ENCODE measurements around the gene SEMA3A. TPM values are rescaled to one million over a fixed set of nuclear protein-coding genes. Genes with fewer than 3 reads are reported as not detected.
A peak's percentile ranks its signal among the peaks of the same experiment; 100 is the strongest.

SEMA3A gene
- total RNA-seq, 1 donor from 2014 or later, result 134 TPM

- H3K27me3 ChIP-seq, result no peaks in the 10 kb centered on the region
- no peak overlapping the region for H2AFZ ChIP-seq (replicated peaks)
- no peaks in the 10 kb centered on the region for H3K27me3 Mint-ChIP-seq (ENCODE audit: insufficient read depth, low read depth)
- H3K36me3 Mint-ChIP-seq, result no peaks in the 10 kb centered on the region
- no peaks in the 10 kb centered on the region for H3K4me1 ChIP-seq
- H3K27ac ChIP-seq, result no peak overlapping the region
- no peak for DNase-seq (ENCODE audit: low spot score)
- H3K9ac ChIP-seq, result no peak overlapping the region
- H3K4me3 Mint-ChIP-seq, result no peak overlapping the region
- H3K4me1 Mint-ChIP-seq, result peaks cover 2% of the 10 kb centered on the region
- H3K79me2 ChIP-seq (ENCODE audit: low read depth), result no peaks in the 10 kb centered on the region
- no peak overlapping the region for H3K27ac Mint-ChIP-seq
- no peak overlapping the region for H3K4me3 ChIP-seq
- H3F3A ChIP-seq (ENCODE audit: low read depth), result no peaks in the 10 kb centered on the region
- H3K9me3 Mint-ChIP-seq, result no peaks in the 10 kb centered on the region
- H3K4me2 ChIP-seq, result no peak overlapping the region
- TF ChIP-seq EZH2 (IDR thresholded peaks at IDR 0.05) (no peak), CTCF (IDR thresholded peaks at IDR 0.05) (no peak), EZH2phosphoT487 (IDR thresholded peaks at IDR 0.05) (no peak)
- H3K36me3 ChIP-seq, result no peaks in the 10 kb centered on the region
- H3K9me3 ChIP-seq (ENCODE audit: low read depth), result no peaks in the 10 kb centered on the region
- no peaks in the 10 kb centered on the region for H4K20me1 ChIP-seq (ENCODE audit: low read depth)
Observed at GRCh38 chr7:83925860-83926259, 268.7 kb downstream of the SEMA3A start.

- H3F3A ChIP-seq (ENCODE audit: low read depth), result no peaks in the 10 kb centered on the region
- no peak overlapping the region for H3K4me3 Mint-ChIP-seq
- no peak overlapping the region for H3K4me2 ChIP-seq
- peak overlapping the region; percentile 75 for H2AFZ ChIP-seq (replicated peaks)
- H3K9me3 ChIP-seq (ENCODE audit: low read depth), result no peaks in the 10 kb centered on the region
- no peaks in the 10 kb centered on the region for H3K27me3 ChIP-seq
- H4K20me1 ChIP-seq (ENCODE audit: low read depth), result no peaks in the 10 kb centered on the region
- H3K9me3 Mint-ChIP-seq, result no peaks in the 10 kb centered on the region
- no peaks in the 10 kb centered on the region for H3K36me3 ChIP-seq
- peaks cover 2% of the 10 kb centered on the region for H3K4me1 Mint-ChIP-seq
- H3K9ac ChIP-seq, result no peak overlapping the region
- no peak for DNase-seq (ENCODE audit: low spot score)
- no peak overlapping the region for H3K4me3 ChIP-seq
- no peaks in the 10 kb centered on the region for H3K36me3 Mint-ChIP-seq
- no peaks in the 10 kb centered on the region for H3K27me3 Mint-ChIP-seq (ENCODE audit: insufficient read depth, low read depth)
- TF ChIP-seq CTCF (IDR thresholded peaks at IDR 0.05), result no peak
- TF ChIP-seq EZH2 (IDR thresholded peaks at IDR 0.05), result no peak
- no peak for TF ChIP-seq EZH2phosphoT487 (IDR thresholded peaks at IDR 0.05)
- no peaks in the 10 kb centered on the region for H3K4me1 ChIP-seq
- no peak overlapping the region for H3K27ac ChIP-seq
- no peaks in the 10 kb centered on the region for H3K79me2 ChIP-seq (ENCODE audit: low read depth)
- no peak overlapping the region for H3K27ac Mint-ChIP-seq
Observed at GRCh38 chr7:83921941-83922607, 272.5 kb downstream of the SEMA3A start.

- Histone ChIP-seq H3K4me2 (no peak overlapping the region), H3K27me3 (no peaks in the 10 kb centered on the region), H3K9ac (no peak overlapping the region), H3K9me3 (ENCODE audit: low read depth) (no peaks in the 10 kb centered on the region), H3K27ac (no peak overlapping the region), H2AFZ (replicated peaks) (no peak overlapping the region), H3K4me3 (no peak overlapping the region), H4K20me1 (ENCODE audit: low read depth) (no peaks in the 10 kb centered on the region), H3K4me1 (no peaks in the 10 kb centered on the region), H3K36me3 (no peaks in the 10 kb centered on the region), H3K79me2 (ENCODE audit: low read depth) (no peaks in the 10 kb centered on the region), H3F3A (ENCODE audit: low read depth) (no peaks in the 10 kb centered on the region)
- H3K36me3 Mint-ChIP-seq, result no peaks in the 10 kb centered on the region
- TF ChIP-seq EZH2phosphoT487 (IDR thresholded peaks at IDR 0.05) (no peak), EZH2 (IDR thresholded peaks at IDR 0.05) (no peak), CTCF (IDR thresholded peaks at IDR 0.05) (no peak)
- DNase-seq (ENCODE audit: low spot score), result no peak
- H3K4me1 Mint-ChIP-seq, result no peaks in the 10 kb centered on the region
- no peaks in the 10 kb centered on the region for H3K9me3 Mint-ChIP-seq
- no peak overlapping the region for H3K27ac Mint-ChIP-seq
- no peaks in the 10 kb centered on the region for H3K27me3 Mint-ChIP-seq (ENCODE audit: insufficient read depth, low read depth)
- no peak overlapping the region for H3K4me3 Mint-ChIP-seq
Observed at GRCh38 chr7:83921271-83921940, 273.2 kb downstream of the SEMA3A start.
